ENCODE results near the gene TBC1D24. TPM values are rescaled to one million over a fixed set of nuclear protein-coding genes. Genes with fewer than 3 reads are reported as not detected.

Gene TBC1D24
- total RNA-seq, 1 donor from 2014 or later, result 12.6 TPM

GRCh38 chr16:2455081-2455845 is 19.7 kb upstream of the TBC1D24 start:
- no peak overlapping the region for H3K27ac Mint-ChIP-seq
- H3K4me1 Mint-ChIP-seq, result peaks cover 9% of the 10 kb centered on the region
- intact Hi-C loops (cut with micrococcal nuclease), result no loop called here
- no peak overlapping the region for H3K4me3 Mint-ChIP-seq
- H3K9me3 Mint-ChIP-seq, result no peaks in the 10 kb centered on the region
- TF ChIP-seq, protein P1, sequence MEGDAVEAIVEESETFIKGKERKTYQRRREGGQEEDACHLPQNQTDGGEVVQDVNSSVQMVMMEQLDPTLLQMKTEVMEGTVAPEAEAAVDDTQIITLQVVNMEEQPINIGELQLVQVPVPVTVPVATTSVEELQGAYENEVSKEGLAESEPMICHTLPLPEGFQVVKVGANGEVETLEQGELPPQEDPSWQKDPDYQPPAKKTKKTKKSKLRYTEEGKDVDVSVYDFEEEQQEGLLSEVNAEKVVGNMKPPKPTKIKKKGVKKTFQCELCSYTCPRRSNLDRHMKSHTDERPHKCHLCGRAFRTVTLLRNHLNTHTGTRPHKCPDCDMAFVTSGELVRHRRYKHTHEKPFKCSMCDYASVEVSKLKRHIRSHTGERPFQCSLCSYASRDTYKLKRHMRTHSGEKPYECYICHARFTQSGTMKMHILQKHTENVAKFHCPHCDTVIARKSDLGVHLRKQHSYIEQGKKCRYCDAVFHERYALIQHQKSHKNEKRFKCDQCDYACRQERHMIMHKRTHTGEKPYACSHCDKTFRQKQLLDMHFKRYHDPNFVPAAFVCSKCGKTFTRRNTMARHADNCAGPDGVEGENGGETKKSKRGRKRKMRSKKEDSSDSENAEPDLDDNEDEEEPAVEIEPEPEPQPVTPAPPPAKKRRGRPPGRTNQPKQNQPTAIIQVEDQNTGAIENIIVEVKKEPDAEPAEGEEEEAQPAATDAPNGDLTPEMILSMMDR (IDR thresholded peaks at IDR 0.05), result no peak
- ChIA-PET CTCF (no interaction called here), POLR2A (no interaction called here)
- no peak for DNase-seq
- no peak for ATAC-seq (ENCODE audit: low read depth)
- H3K36me3 Mint-ChIP-seq (ENCODE audit: low read depth), result peaks cover 16% of the 10 kb centered on the region
- no peaks in the 10 kb centered on the region for H3K27me3 Mint-ChIP-seq

DNA sequence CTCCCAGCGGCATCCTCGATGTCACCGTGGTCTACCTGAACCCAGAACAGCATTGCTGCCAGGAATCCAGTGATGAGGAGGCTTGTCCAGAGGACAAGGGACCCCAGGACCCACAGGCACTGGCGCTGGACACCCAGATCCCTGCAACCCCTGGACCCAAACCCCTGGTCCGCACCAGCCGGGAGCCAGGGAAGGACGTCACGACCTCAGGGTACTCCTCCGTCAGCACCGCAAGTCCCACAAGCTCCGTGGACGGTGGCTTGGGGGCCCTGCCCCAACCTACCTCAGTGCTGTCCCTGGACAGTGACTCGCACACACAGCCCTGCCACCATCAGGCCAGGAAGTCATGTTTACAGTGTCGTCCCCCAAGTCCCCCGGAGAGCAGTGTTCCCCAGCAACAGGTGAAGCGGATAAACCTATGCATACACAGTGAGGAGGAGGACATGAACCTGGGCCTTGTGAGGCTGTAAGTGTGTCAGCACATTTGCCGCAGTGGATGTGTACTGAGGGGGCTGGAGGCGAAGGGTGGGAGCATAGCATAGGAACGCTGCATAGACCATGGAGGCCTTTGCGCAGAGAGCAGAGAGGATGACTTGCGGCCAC is 18.3 kb upstream of the TBC1D24 start:
- intact Hi-C loops (cut with micrococcal nuclease), result no loop called here
- Mint-ChIP-seq H3K9me3 (no peaks in the 10 kb centered on the region), H3K27ac (no peak overlapping the region), H3K4me3 (no peak overlapping the region), H3K4me1 (peaks cover 9% of the 10 kb centered on the region), H3K36me3 (ENCODE audit: low read depth) (peaks cover 13% of the 10 kb centered on the region), H3K27me3 (no peaks in the 10 kb centered on the region)
- ChIA-PET CTCF (no interaction called here), POLR2A (interaction anchor here (0.9 kb wide), 1 partner anchor 27 kb away, joined by 3 read pairs; no protein-coding TSS in a partner anchor)
- DNase-seq (no peak), ATAC-seq (ENCODE audit: low read depth) (no peak)
- TF ChIP-seq, protein P1 (IDR thresholded peaks at IDR 0.05), result no peak

DNA sequence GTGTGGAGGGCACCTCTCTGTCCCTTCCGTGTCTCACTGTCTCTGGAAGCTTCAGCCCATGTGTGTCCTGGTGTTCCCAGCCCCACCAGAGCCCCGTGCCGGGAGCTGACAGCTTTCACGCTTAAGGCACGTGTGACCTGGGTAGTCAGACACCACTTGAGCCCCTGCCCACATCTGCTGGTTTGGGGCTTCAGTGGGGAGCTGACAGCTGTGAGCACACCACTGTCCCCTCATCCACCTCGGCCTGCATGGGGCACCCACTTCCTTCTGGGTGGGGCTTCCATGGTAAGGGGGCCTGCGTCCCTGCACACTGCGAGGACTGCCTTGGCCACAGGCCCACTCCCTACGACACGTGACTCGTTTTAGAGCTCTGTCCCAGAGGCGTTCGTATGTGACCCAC is 17.7 kb upstream of the TBC1D24 start:
- POLR2A ChIA-PET, result no interaction called here
- DNase-seq (no peak), ATAC-seq (ENCODE audit: low read depth) (no peak)
- CTCF ChIA-PET, result no interaction called here
- H3K27ac Mint-ChIP-seq, result no peak overlapping the region
- intact Hi-C loops (cut with micrococcal nuclease), result no loop called here
- H3K27me3 Mint-ChIP-seq, result no peaks in the 10 kb centered on the region
- peaks cover 11% of the 10 kb centered on the region for H3K36me3 Mint-ChIP-seq (ENCODE audit: low read depth)
- TF ChIP-seq, protein P1 (IDR thresholded peaks at IDR 0.05), result no peak
- H3K4me3 Mint-ChIP-seq, result no peak overlapping the region
- H3K9me3 Mint-ChIP-seq, result no peaks in the 10 kb centered on the region
- peaks cover 9% of the 10 kb centered on the region for H3K4me1 Mint-ChIP-seq

- POLR2A ChIA-PET, result no interaction called here
- CTCF ChIA-PET, result no interaction called here
- Mint-ChIP-seq H3K27ac (no peak overlapping the region), H3K4me1 (peaks cover 9% of the 10 kb centered on the region), H3K9me3 (no peaks in the 10 kb centered on the region), H3K27me3 (no peaks in the 10 kb centered on the region), H3K36me3 (ENCODE audit: low read depth) (peaks cover 10% of the 10 kb centered on the region), H3K4me3 (no peak overlapping the region)
- no peak for DNase-seq
- TF ChIP-seq, protein P1 (IDR thresholded peaks at IDR 0.05), result no peak
- intact Hi-C loops (cut with micrococcal nuclease), result no loop called here
- no peak for ATAC-seq (ENCODE audit: low read depth)
These were observed 17.0 kb upstream of the TBC1D24 start for GRCh38 chr16:2457946-2458345.

DNA sequence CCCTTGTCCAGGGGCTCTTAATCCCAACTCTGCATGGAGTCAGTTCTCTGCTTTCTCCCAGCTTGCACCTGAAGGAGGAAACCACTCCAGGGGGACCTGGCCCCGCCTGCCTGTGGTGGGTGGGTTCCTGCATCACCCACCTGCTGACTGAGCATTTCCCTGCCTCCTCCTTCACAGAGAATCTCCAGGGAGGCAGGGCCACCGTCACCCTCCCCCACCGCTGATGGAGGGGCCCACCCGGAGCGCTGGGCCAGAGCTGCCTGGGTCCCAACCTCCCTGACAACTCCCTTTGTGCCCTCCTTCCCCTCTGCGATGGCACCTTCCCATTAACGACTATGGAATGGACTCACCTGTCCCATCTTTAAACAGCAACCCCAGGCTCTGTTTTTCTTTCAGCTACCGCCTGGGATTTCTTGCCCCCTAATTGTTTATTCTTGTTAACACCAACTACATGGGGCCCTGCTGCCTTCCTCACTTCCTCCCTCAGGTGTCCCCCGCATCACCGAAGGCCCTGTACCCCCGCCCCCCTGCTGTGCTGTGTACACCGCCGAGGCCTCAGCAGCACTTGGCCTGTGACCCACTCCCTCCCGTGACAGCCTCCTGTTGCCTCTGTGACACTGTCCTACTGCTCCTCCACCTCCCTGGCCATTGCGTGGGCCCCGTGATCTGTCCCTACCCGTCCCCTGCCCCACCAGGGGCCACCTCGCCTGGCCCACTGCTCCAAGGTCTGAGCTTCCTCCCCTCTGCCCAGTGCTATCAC is 15.9 kb upstream of the TBC1D24 start:
- H3K27ac Mint-ChIP-seq, result peak overlapping the region; percentile 73
- POLR2A ChIA-PET, result interaction anchor here (0.5 to 1.5 kb wide), 12 partner anchors 10 to 319 kb away, joined by 3 to 9 read pairs (median 6); partner anchors contain the start of genes ATP6V0C, RNPS1, TBC1D24 and TRAF7
- DNase-seq (no peak), ATAC-seq (ENCODE audit: low read depth) (no peak)
- H3K9me3 Mint-ChIP-seq, result no peaks in the 10 kb centered on the region
- no peaks in the 10 kb centered on the region for H3K27me3 Mint-ChIP-seq
- TF ChIP-seq, protein P1 (IDR thresholded peaks at IDR 0.05), result no peak
- CTCF ChIA-PET, result interaction anchor here (1.1 kb wide), 1 partner anchor 42 kb away, joined by 5 read pairs; no protein-coding TSS in a partner anchor
- H3K4me1 Mint-ChIP-seq, result peaks cover 9% of the 10 kb centered on the region
- intact Hi-C loops (cut with micrococcal nuclease), result loop anchor here (1.0 kb wide), 1 partner anchor 28 kb away; no protein-coding TSS in a partner anchor
- peaks cover 4% of the 10 kb centered on the region for H3K36me3 Mint-ChIP-seq (ENCODE audit: low read depth)
- peak overlapping the region; percentile 86 for H3K4me3 Mint-ChIP-seq

Data from activated B cell treated with CpG ODN at 0.5 μM for 24 hours (primary cell).